Measurements from ENCODE around the gene ACAP3. TPM values are rescaled to one million over a fixed set of nuclear protein-coding genes. Genes with fewer than 3 reads are reported as not detected.

The ACAP3 gene
- total and polyA plus RNA-seq, 10 of the 15 experiments (the other 5 are each of a cell fraction or from before 2014, with no cell fraction given), result 0.05 to 34.2 (median 7.1) TPM

DNA sequence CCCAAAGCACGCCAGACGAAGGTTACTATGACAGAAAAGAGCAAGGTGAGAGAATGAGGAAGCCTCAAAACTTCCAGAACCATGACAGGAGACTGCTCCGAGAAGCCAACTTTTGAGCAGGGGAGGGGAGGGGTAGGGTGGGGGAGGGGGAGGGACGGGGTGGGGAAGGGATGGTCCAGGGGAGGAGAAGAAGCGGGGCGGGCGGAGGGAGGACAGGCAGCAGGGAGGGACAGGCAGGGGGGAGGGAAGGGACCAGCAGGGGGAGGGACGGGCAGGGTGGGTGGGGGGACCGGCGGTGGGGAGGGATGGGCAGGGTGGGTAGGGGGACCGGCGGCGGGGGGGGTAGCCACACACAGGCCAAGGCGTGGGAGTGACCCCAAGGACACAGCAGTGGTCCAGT lies 14.7 kb upstream of the ACAP3 start:
- SMC1A ChIA-PET (ENCODE audit: uncharacterized antibody, unreplicated experiment), result no interaction called here
- DNase-seq (ENCODE audit: low read depth, low spot score), result no peak
- Histone ChIP-seq H3K79me2 (ENCODE audit: control insufficient read depth, insufficient read depth, low read length) (peaks cover 44% of the 10 kb centered on the region), H3K4me1 (ENCODE audit: control insufficient read depth, insufficient read depth, low read length) (peaks cover 10% of the 10 kb centered on the region), H3K4me3 (no peak overlapping the region), H4K20me1 (ENCODE audit: control insufficient read depth, insufficient read depth) (no peaks in the 10 kb centered on the region; the same call in 1 of the 2 replicates), H2AFZ (ENCODE audit: control insufficient read depth, low read depth, low read length) (no peak overlapping the region), H3K36me3 (ENCODE audit: control insufficient read depth in 2 of 2, insufficient read depth in 2 of 2, low read length in 1 of 2) (peaks cover 0 to 9% of the 10 kb centered on the region in 2 experiments; a peak in 3 of 4 replicates), H3K27ac (ENCODE audit: control insufficient read depth, insufficient read depth) (no peak overlapping the region), H3K4me2 (ENCODE audit: control insufficient read depth, insufficient read depth) (no peak overlapping the region; the same call in 1 of the 2 replicates), H3K27me3 (replicated peaks in 1 of 2; ENCODE audit: control insufficient read depth in 2 of 2, insufficient read depth in 2 of 2, low read length in 1 of 2) (no peaks in the 10 kb centered on the region), H3K9ac (ENCODE audit: control insufficient read depth, insufficient read depth, low read length) (no peak overlapping the region), H3K9me3 (replicated peaks; ENCODE audit: control insufficient read depth, insufficient read depth, low read length) (no peaks in the 10 kb centered on the region)
- 92% methylated on average over 3 of the region's 14 CpGs for WGBS (ENCODE audit: insufficient coverage, insufficient replicate concordance, low lambda C conversion rate, missing lambda C conversion rate)
- POLR2A ChIA-PET, result no interaction called here
- intact Hi-C loops (cut with micrococcal nuclease; ENCODE audit: unreplicated experiment) (no loop called here), in situ Hi-C loops (cut with MboI) (no loop called here)
- RAD21 ChIA-PET (ENCODE audit: unreplicated experiment), result no interaction called here
- TF ChIP-seq JUNB (IDR thresholded peaks at IDR 0.05) (no peak), HDGF (IDR thresholded peaks at IDR 0.05) (no peak), TCF12 (IDR thresholded peaks at IDR 0.05; ENCODE audit: low read depth, low read length) (no peak), SREBF2 (IDR thresholded peaks at IDR 0.05; ENCODE audit: low read length) (no peak), SMC3 (IDR thresholded peaks at IDR 0.05; ENCODE audit: borderline replicate concordance, low read length) (no peak), POU2F2 (IDR thresholded peaks at IDR 0.05; ENCODE audit: borderline replicate concordance, low read depth, low read length) (no peak), POLR2AphosphoS5 (IDR thresholded peaks at IDR 0.05; ENCODE audit: low read length) (no peak), NBN (IDR thresholded peaks at IDR 0.05) (no peak), HDAC6 (IDR thresholded peaks at IDR 0.05; ENCODE audit: unreplicated experiment) (no peak), RB1 (IDR thresholded peaks at IDR 0.05; ENCODE audit: borderline replicate concordance) (no peak), NR2C2 (IDR thresholded peaks at IDR 0.05; ENCODE audit: borderline replicate concordance, control insufficient read depth, insufficient read length, low read depth) (no peak), NFXL1 (IDR thresholded peaks at IDR 0.05; ENCODE audit: borderline replicate concordance) (no peak), IKZF1 (conservative IDR thresholded peaks at IDR 0.05) (no peak), BMI1 (IDR thresholded peaks at IDR 0.05; ENCODE audit: borderline replicate concordance) (no peak), DPF2 (IDR thresholded peaks at IDR 0.05) (no peak), ZZZ3 (IDR thresholded peaks at IDR 0.05; ENCODE audit: control insufficient read depth, insufficient read length, low read depth) (no peak)
- TF ChIP-seq, protein P1, sequence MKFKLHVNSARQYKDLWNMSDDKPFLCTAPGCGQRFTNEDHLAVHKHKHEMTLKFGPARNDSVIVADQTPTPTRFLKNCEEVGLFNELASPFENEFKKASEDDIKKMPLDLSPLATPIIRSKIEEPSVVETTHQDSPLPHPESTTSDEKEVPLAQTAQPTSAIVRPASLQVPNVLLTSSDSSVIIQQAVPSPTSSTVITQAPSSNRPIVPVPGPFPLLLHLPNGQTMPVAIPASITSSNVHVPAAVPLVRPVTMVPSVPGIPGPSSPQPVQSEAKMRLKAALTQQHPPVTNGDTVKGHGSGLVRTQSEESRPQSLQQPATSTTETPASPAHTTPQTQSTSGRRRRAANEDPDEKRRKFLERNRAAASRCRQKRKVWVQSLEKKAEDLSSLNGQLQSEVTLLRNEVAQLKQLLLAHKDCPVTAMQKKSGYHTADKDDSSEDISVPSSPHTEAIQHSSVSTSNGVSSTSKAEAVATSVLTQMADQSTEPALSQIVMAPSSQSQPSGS (IDR thresholded peaks at IDR 0.05; ENCODE audit: low read length), result no peak
- TF ChIP-seq, protein P2, sequence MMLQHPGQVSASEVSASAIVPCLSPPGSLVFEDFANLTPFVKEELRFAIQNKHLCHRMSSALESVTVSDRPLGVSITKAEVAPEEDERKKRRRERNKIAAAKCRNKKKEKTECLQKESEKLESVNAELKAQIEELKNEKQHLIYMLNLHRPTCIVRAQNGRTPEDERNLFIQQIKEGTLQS (IDR thresholded peaks at IDR 0.05; ENCODE audit: borderline replicate concordance, extremely low read depth, low read depth, low read length), result no peak
- CTCF ChIA-PET, result no interaction called here
- ATAC-seq, result no peak
- FAIRE-seq, result no peak
- no TSS peak for BruUV-seq (replicated peaks)
